ENCODE measurements around the gene FGD2.

DNA sequence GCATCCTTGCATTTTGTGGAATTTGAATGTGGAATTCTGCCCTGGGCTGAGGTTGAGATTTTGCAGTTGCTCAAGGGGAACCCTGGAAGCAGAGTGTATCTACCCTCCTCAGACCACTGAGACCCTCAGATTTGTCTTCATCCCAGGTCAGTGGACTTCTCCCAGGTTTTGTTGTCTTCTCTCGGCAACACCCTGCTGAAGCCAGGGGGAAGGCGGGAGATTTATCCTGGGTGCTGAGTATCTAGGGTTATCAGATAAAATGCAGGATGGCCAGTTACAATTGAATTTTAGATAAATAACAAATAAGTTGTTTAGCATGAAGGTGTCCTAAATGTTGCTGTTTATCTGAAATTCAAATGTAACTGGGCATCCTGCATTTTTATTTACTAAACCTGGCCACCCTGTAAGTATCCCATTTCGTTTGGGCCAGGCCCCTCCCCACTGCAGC is 43.0 kb downstream of the FGD2 start:
- TF ChIP-seq JUN (IDR thresholded peaks at IDR 0.05; ENCODE audit: borderline replicate concordance, insufficient read depth, insufficient read length, low read depth) (no peak), EZH2 (IDR thresholded peaks at IDR 0.05; ENCODE audit: borderline replicate concordance, low read depth, low read length, severe bottlenecking) (no peak), POLR2AphosphoS5 (IDR thresholded peaks at IDR 0.05; ENCODE audit: insufficient read depth, low read depth, low read length) (no peak), GATA2 (IDR thresholded peaks at IDR 0.05; ENCODE audit: insufficient read depth, insufficient read length, low read depth, low read length) (no peak)
- TF ChIP-seq, protein P1, sequence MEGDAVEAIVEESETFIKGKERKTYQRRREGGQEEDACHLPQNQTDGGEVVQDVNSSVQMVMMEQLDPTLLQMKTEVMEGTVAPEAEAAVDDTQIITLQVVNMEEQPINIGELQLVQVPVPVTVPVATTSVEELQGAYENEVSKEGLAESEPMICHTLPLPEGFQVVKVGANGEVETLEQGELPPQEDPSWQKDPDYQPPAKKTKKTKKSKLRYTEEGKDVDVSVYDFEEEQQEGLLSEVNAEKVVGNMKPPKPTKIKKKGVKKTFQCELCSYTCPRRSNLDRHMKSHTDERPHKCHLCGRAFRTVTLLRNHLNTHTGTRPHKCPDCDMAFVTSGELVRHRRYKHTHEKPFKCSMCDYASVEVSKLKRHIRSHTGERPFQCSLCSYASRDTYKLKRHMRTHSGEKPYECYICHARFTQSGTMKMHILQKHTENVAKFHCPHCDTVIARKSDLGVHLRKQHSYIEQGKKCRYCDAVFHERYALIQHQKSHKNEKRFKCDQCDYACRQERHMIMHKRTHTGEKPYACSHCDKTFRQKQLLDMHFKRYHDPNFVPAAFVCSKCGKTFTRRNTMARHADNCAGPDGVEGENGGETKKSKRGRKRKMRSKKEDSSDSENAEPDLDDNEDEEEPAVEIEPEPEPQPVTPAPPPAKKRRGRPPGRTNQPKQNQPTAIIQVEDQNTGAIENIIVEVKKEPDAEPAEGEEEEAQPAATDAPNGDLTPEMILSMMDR (IDR thresholded peaks at IDR 0.05; ENCODE audit: extremely low read depth in 1 of 2, insufficient read depth in 1 of 2, low read depth in 1 of 2, low read length in 2 of 2): no peak

Data from endothelial cell of umbilical vein (primary cell).